Hematopoietic multipotent progenitor cell treated with erythropoietin and hydrocortisone succinate and interleukin-3 and kit ligand, for 15 days (in vitro differentiated cells): ENCODE data around the gene HSD17B8.

ENCODE experiments used
- DNase-seq: peaks from one replicate; pipeline ENCODE4 v3.0.0-alpha.2; 2015; ENCODE audit warnings: low spot score

The HSD17B8 gene

GRCh38 chr6:33204415-33205190 is at the start of gene HSD17B8:
Gene HSD17B8, plus strand, starts transcription at chr6:33204655. Its CDS starts 14 bp downstream, at chr6:33204669.
- DNase-seq, result peak; percentile 92

GRCh38 chr6:33156561-33156960 is 47.9 kb upstream of the HSD17B8 start:
- DNase-seq, result no peak

- DNase-seq, result no peak
Observed at GRCh38 chr6:33156964-33157363, 47.5 kb upstream of the HSD17B8 start.

- no peak for DNase-seq
Observed at GRCh38 chr6:33160096-33160495, 44.4 kb upstream of the HSD17B8 start.

GRCh38 chr6:33160728-33161344 is 43.6 kb upstream of the HSD17B8 start:
- DNase-seq, result peak; percentile 75

GRCh38 chr6:33161354-33162331 is 42.8 kb upstream of the HSD17B8 start:
- DNase-seq, result peak; percentile 77

GRCh38 chr6:33163540-33163939 is 40.9 kb upstream of the HSD17B8 start:
- no peak for DNase-seq

GRCh38 chr6:33164176-33164575 is 40.3 kb upstream of the HSD17B8 start:
- no peak for DNase-seq

- DNase-seq, result no peak
Observed at GRCh38 chr6:33164665-33165373, 39.6 kb upstream of the HSD17B8 start.

GRCh38 chr6:33165581-33166258 is 38.7 kb upstream of the HSD17B8 start:
- no peak for DNase-seq

- no peak for DNase-seq
Observed at GRCh38 chr6:33166363-33166762, 38.1 kb upstream of the HSD17B8 start.

- DNase-seq, result no peak
Observed at GRCh38 chr6:33166811-33167210, 37.6 kb upstream of the HSD17B8 start.

GRCh38 chr6:33167374-33168283 is 36.8 kb upstream of the HSD17B8 start:
- no peak for DNase-seq

GRCh38 chr6:33168284-33168601 is 36.2 kb upstream of the HSD17B8 start:
- no peak for DNase-seq

GRCh38 chr6:33168639-33169038 is 35.8 kb upstream of the HSD17B8 start:
- DNase-seq, result no peak

GRCh38 chr6:33169291-33170175 is 34.9 kb upstream of the HSD17B8 start:
- DNase-seq, result no peak

GRCh38 chr6:33170176-33171015 is 34.1 kb upstream of the HSD17B8 start:
- no peak for DNase-seq
